PFSK-1 (cell line): ENCODE data around the gene GLIS1.

Experiments
- FOXP2 ChIP-seq: optimal IDR thresholded peaks from 2 replicates; pipeline ENCODE3; 2011; ENCODE audit warnings: borderline replicate concordance, control low read depth, inconsistent platforms; ENCODE audit not compliant: insufficient read depth; ENCODE audit errors: extremely low read length, extremely low read depth
- POLR2AphosphoS5 ChIP-seq: IDR thresholded peaks from 2 replicates; pipeline ENCODE4 v1.6.1; 2012; ENCODE audit warnings: low read depth, mild to moderate bottlenecking, control low read depth, low read length, moderate library complexity
- SIN3A ChIP-seq: IDR thresholded peaks from 2 replicates; pipeline ENCODE4 v1.6.1; 2012; ENCODE audit warnings: mild to moderate bottlenecking, low read length, moderate library complexity, borderline replicate concordance; ENCODE audit not compliant: insufficient read depth
- TAF1 ChIP-seq: IDR thresholded peaks from 2 replicates; pipeline ENCODE4 v1.6.1; 2012; ENCODE audit warnings: low read length, control low read depth, borderline replicate concordance; ENCODE audit not compliant: insufficient read depth
- TF ChIP-seq, protein P1 (sequence below), 2 experiments: IDR thresholded peaks; 2 replicates each; pipeline versions ENCODE4 v1.6.1 to v1.8.0; 2011 to 2012; ENCODE audit warnings: low read depth in 2 of 2, low read length in 2 of 2, control low read depth in 1 of 2, inconsistent platforms in 1 of 2, mild to moderate bottlenecking in 1 of 2, moderate library complexity in 1 of 2; ENCODE audit not compliant: insufficient read depth in 1 of 2

GLIS1 gene

DNA sequence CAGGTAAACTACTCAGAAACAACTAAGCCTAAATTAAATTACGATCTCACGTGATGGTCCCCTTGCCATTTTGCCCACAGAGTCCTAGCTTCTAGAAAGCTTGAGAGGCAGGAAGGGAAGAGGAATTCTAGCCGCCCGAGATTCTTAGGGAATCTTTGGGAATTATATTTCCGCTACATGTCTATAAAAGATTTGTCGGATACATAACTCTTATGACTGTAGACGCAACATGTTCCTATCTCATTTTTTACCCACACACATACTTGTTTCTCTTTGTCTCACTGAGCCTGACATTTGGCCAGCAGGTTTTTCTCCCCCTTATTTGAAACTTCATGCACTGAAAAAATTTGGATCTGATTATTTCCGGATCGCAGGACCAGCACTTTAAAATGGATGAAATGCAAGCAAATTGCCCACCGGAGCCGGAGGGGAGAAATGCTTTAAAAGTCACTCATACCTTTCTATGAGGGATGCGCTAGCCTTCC, 5.5 kb downstream of the GLIS1 start:
- TF ChIP-seq FOXP2 (no peak), SIN3A (no peak), TAF1 (no peak), POLR2AphosphoS5 (no peak)
- TF ChIP-seq, protein P1, sequence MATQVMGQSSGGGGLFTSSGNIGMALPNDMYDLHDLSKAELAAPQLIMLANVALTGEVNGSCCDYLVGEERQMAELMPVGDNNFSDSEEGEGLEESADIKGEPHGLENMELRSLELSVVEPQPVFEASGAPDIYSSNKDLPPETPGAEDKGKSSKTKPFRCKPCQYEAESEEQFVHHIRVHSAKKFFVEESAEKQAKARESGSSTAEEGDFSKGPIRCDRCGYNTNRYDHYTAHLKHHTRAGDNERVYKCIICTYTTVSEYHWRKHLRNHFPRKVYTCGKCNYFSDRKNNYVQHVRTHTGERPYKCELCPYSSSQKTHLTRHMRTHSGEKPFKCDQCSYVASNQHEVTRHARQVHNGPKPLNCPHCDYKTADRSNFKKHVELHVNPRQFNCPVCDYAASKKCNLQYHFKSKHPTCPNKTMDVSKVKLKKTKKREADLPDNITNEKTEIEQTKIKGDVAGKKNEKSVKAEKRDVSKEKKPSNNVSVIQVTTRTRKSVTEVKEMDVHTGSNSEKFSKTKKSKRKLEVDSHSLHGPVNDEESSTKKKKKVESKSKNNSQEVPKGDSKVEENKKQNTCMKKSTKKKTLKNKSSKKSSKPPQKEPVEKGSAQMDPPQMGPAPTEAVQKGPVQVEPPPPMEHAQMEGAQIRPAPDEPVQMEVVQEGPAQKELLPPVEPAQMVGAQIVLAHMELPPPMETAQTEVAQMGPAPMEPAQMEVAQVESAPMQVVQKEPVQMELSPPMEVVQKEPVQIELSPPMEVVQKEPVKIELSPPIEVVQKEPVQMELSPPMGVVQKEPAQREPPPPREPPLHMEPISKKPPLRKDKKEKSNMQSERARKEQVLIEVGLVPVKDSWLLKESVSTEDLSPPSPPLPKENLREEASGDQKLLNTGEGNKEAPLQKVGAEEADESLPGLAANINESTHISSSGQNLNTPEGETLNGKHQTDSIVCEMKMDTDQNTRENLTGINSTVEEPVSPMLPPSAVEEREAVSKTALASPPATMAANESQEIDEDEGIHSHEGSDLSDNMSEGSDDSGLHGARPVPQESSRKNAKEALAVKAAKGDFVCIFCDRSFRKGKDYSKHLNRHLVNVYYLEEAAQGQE (IDR thresholded peaks at IDR 0.05; ENCODE audit: insufficient read depth in 1 of 2, low read depth in 2 of 2, low read length in 2 of 2): no peak

DNA sequence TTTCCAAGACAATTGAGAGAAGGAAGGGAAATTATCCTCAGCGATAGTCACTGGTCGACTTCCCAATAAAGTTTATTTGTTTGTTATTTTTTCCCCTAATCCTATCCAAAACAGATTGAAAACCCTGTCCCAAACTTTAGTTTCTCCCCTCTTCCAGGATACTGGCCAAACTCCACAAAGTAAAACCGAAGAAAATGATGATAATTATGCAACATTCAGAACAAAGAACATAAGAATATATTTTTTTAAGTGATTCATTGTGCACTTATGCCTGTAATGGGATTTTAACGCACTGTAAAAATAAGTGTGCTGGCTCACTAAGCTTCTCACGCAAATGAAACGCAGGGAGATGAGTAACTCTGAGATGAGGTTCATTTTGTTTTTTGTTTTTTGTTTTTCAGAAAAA, 6.0 kb downstream of the GLIS1 start:
- TF ChIP-seq POLR2AphosphoS5: no peak

DNA sequence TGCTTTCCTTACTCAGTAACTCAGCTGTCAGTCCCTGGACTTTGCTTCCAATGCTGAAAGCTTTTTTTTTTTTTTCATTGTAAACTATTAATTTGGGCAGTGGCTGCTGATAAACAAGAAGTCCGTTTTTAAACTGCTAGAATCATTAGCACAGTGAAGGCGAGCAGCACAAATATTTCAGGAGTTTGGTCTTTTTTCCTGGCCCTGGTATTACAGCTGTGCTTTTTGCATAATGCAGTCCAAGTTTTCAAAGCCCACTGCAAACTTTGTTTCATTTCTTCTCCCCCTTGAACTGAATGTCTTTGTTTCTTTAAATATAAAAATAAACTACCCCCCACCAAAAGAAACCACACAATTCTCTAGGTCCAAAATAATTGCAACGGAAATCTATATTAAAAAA, 6.6 kb downstream of the GLIS1 start:
- no peak for TF ChIP-seq POLR2AphosphoS5
- TF ChIP-seq TAF1: no peak
- TF ChIP-seq SIN3A: no peak
- TF ChIP-seq, protein P1 (IDR thresholded peaks at IDR 0.05; ENCODE audit: insufficient read depth in 1 of 2, low read depth in 2 of 2, low read length in 2 of 2): no peak
- TF ChIP-seq FOXP2: no peak

DNA sequence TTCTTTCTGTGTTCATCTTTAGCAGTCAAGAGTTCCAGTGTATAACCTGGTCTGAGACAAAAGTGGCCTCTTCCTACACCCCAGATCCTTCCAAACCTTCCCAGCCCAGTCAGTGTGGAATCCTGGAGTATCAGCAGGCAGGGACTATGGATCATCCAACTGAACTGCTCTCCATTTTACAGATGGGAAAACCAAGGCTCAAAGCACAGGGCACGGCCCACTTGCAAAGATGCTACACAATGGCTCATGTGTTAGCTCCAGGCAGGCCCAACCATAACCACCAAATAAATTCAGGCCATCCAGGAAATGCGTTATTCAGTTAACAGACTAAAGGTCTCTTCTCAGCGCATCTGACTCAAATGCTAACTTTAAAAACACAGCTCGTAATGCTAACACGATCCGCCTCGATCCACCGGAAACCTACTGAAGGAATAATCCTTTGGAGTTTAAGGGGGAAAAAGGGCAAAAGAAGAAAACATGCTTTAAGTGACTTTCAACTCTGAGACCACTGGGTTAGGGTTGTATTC, 7.1 kb downstream of the GLIS1 start:
- TF ChIP-seq TAF1 (no peak), FOXP2 (no peak), POLR2AphosphoS5 (no peak), SIN3A (no peak)
- TF ChIP-seq, protein P1 (IDR thresholded peaks at IDR 0.05; ENCODE audit: insufficient read depth in 1 of 2, low read depth in 2 of 2, low read length in 2 of 2): no peak

DNA sequence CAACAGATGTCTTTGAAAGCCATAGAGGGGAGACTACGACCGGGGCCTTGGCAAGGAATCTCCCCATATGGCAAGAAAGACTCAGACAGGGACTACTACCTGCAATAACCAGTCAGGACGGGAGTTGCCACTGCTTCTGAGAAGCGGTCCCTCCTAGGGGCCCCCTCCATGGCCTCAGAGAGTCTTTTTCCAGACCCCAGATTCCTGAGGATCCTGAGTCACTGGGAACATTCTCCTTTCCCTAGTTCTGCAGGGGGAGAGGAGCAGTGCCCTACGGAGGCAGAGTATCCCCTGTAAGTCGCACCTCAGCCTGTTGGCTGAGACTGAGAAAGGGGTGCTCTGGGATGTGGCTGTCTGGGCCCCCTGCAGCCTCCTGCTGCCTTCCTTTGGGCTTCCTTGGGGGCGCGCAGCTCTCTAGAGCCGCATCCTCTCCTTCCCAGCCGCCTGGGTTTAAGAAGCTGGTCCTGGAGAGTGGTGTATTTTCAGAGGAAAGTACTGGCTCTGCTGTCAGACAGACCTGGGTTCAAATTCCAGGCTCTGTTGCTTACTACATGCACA, 7.8 kb downstream of the GLIS1 start:
- no peak for TF ChIP-seq TAF1
- no peak for TF ChIP-seq POLR2AphosphoS5
- TF ChIP-seq SIN3A: no peak
- no peak for TF ChIP-seq FOXP2
- TF ChIP-seq, protein P1 (IDR thresholded peaks at IDR 0.05; ENCODE audit: insufficient read depth in 1 of 2, low read depth in 2 of 2, low read length in 2 of 2): no peak
